Lung (tissue), 12 donors: ENCODE results near the gene SHISA3. TPM values are rescaled to one million over a fixed set of nuclear protein-coding genes. Genes with fewer than 3 reads are reported as not detected.
A peak's percentile ranks its signal among the peaks of the same experiment; 100 is the strongest.

Source experiments
- ATAC-seq: fragments of 200-7000 bp; cut with Tn5 transposase; one replicate; pipeline ENCODE4 v1.9.1; 2020; ENCODE audit warnings: moderate number of reproducible peaks; ENCODE audit not compliant: insufficient read depth, low FRiP score
- DNase-seq, 3 donors: peaks; one replicate each; pipeline ENCODE4 v3.0.0-alpha.2; 2013 to 2017
- H3K27ac ChIP-seq, 2 donors: one replicate each; pipeline ENCODE4 v1.5.1; 2013; ENCODE audit warnings: mild to moderate bottlenecking in 2 of 2, moderate library complexity in 2 of 2, control low read depth in 1 of 2, inconsistent platforms in 1 of 2, low read depth in 1 of 2, low read length in 1 of 2
- H3K27me3 ChIP-seq, 3 donors: one replicate each; pipeline ENCODE4 v1.5.1; 2013; ENCODE audit warnings: low read length in 2 of 3; ENCODE audit not compliant: control insufficient read depth in 3 of 3, insufficient read depth in 3 of 3
- H3K36me3 ChIP-seq, 4 donors: one replicate each; pipeline ENCODE4 v1.5.1; 2013; ENCODE audit warnings: low read length in 4 of 4, mild to moderate bottlenecking in 1 of 4, moderate library complexity in 1 of 4; ENCODE audit not compliant: control insufficient read depth in 4 of 4, insufficient read depth in 4 of 4
- H3K4me1 ChIP-seq, 5 donors: one replicate each; pipeline ENCODE4 v1.5.1; 2013; ENCODE audit warnings: low read length in 5 of 5, mild to moderate bottlenecking in 2 of 5, moderate library complexity in 1 of 5; ENCODE audit not compliant: control insufficient read depth in 5 of 5, insufficient read depth in 5 of 5
- H3K4me3 ChIP-seq: one replicate; pipeline ENCODE4 v1.5.1; 2013; ENCODE audit warnings: mild to moderate bottlenecking, control low read depth, moderate library complexity
- H3K9ac ChIP-seq, 2 donors: one replicate each; pipeline ENCODE4 v1.5.1; 2013; ENCODE audit warnings: low read length in 2 of 2, control low read depth in 1 of 2; ENCODE audit not compliant: insufficient read depth in 1 of 2
- H3K9me3 ChIP-seq, 4 donors: one replicate each; pipeline ENCODE4 v1.5.1; 2013; ENCODE audit warnings: low read length in 3 of 4, mild to moderate bottlenecking in 1 of 4, moderate library complexity in 1 of 4; ENCODE audit not compliant: control insufficient read depth in 4 of 4, insufficient read depth in 3 of 4
- WGBS, 2 donors: extraction: QIAGEN DNeasy Blood & Tissue Kit; methylation state at CpG; one replicate each; pipeline ENCODE4 v1.1.7; 2013; 5-methylcytosine and 5-hydroxymethylcytosine counted together
- polyA plus RNA-seq, 2 donors: library from polyadenylated mRNA; stranded (reverse); fragments of 200-250 nt; gene quantifications; one replicate each; pipeline ENCODE4 v1.2.1, GENCODE V29; 2013
- total RNA-seq, 2 donors: library from RNA; depleted of rRNA in 1 of 2; stranded (reverse); fragments of >200 nt in 1 of 2; gene quantifications; one replicate each; pipeline ENCODE4 v1.2.1, GENCODE V29; 2014 to 2021
- TF ChIP-seq, protein P1 (sequence below): IDR thresholded peaks from 2 replicates; pipeline ENCODE4 v1.5.1; 2012; ENCODE audit warnings: mild to moderate bottlenecking; ENCODE audit errors: control extremely low read depth, extremely low read depth
- donor health status: control.
- donor health status: control.
- donor health status: Bipolar disorder and iron deficiency.
- donor health status: healthy.
- donor health status: DM: yes; HTN: yes; CAD: no.

SHISA3 gene
- total and polyA plus RNA-seq, 4 donors: 1.00 to 13.5 (median 2.0) TPM

DNA sequence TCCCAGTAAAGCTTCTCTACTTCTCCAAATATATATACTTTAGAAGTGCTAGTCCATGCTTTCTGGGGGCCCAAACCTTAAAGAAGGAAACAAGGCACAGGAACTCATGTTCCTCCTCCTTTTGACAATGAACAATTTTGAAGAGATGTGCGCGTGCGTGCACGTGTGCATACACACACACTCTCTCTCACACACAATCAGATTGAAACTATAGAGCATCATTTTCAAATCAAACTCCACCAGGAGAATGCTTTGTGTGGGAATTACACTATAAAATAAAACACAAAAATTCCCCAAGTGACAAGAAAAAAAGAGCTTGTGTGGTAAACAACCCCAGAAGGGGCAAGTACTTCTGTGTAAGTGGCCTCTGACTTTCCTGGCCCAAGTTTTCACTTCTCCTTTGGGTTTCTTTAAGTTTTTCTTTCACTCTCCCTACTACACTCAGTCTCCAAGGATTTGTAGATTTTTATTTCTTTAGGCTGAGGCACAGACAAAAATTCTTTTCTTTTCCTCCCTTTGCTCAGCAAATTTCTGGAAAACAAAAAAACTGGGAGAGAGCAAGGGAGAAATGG, 46.6 kb upstream of the SHISA3 start:
- DNase-seq (no peak), ATAC-seq (no peak)
- Histone ChIP-seq H3K9me3 (no peaks in the 10 kb centered on the region), H3K4me3 (no peak overlapping the region), H3K27me3 (no peaks in the 10 kb centered on the region), H3K27ac (no peak overlapping the region), H3K36me3 (no peaks in the 10 kb centered on the region), H3K9ac (no peak overlapping the region), H3K4me1 (peaks cover 0 to 3% (median 0%) of the 10 kb centered on the region in 5 donors)
- 90 to 91% methylated on average over 4 of the region's 4 CpGs for WGBS, 2 donors
- TF ChIP-seq, protein P1, sequence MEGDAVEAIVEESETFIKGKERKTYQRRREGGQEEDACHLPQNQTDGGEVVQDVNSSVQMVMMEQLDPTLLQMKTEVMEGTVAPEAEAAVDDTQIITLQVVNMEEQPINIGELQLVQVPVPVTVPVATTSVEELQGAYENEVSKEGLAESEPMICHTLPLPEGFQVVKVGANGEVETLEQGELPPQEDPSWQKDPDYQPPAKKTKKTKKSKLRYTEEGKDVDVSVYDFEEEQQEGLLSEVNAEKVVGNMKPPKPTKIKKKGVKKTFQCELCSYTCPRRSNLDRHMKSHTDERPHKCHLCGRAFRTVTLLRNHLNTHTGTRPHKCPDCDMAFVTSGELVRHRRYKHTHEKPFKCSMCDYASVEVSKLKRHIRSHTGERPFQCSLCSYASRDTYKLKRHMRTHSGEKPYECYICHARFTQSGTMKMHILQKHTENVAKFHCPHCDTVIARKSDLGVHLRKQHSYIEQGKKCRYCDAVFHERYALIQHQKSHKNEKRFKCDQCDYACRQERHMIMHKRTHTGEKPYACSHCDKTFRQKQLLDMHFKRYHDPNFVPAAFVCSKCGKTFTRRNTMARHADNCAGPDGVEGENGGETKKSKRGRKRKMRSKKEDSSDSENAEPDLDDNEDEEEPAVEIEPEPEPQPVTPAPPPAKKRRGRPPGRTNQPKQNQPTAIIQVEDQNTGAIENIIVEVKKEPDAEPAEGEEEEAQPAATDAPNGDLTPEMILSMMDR: no peak

DNA sequence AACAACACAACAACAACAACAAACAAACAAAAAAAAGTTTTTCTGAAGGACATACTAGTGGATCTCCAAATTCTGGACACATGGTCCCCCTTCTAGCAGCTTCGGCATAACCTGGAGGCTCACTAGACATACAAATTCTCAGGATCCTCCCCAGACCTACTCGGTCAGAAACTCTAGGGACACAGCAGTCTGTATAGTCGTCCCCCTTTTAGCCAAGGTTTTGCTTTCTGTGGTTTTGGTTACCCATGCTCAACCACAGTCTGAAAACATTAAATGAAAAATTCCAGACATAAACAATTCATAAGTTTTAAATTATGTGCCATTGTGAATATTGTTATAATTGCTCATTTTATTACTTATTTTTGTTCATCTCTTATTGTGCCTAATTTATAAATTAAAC, 45.2 kb upstream of the SHISA3 start:
- DNase-seq: no peak
- Histone ChIP-seq H3K27ac (no peak overlapping the region), H3K27me3 (no peaks in the 10 kb centered on the region), H3K36me3 (no peaks in the 10 kb centered on the region), H3K9ac (no peak overlapping the region), H3K4me3 (no peak overlapping the region), H3K9me3 (no peaks in the 10 kb centered on the region), H3K4me1 (peaks cover 0 to 8% (median 0%) of the 10 kb centered on the region in 5 donors)
- ATAC-seq: no peak
- WGBS, 2 donors: 83 to 88% methylated on average over 3 of the region's 3 CpGs
- TF ChIP-seq, protein P1: no peak

DNA sequence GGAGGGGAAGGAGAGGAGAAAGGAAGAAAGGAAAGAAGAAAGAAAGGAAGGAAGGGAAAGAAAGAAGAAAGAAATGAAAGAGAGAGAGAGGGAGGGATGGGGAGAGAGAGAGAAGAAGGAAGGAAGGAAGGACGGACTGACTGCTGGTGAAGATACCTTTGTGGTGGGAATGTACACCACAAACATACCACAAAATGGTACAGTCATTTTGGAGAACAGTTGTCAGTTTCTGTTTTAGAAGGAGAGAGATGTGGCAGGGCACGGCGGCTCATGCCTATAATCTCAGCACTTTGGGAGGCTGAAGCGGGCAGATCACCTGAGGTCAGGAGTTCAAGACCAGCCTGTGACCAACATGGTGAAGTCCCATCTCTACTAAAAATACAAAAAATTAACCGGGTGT, 40.0 kb upstream of the SHISA3 start:
- no peaks in the 10 kb centered on the region for H3K9me3 ChIP-seq
- no peak overlapping the region for H3K4me3 ChIP-seq
- no peaks in the 10 kb centered on the region for H3K27me3 ChIP-seq
- no peak overlapping the region for H3K9ac ChIP-seq
- no peak overlapping the region for H3K27ac ChIP-seq
- H3K4me1 ChIP-seq: peaks cover 0 to 48% (median 11%) of the 10 kb centered on the region in 5 donors
- TF ChIP-seq, protein P1: no peak
- DNase-seq (no peak), ATAC-seq (no peak)
- 61 to 72% methylated on average over 5 of the region's 5 CpGs for WGBS, 2 donors
- no peaks in the 10 kb centered on the region for H3K36me3 ChIP-seq

DNA sequence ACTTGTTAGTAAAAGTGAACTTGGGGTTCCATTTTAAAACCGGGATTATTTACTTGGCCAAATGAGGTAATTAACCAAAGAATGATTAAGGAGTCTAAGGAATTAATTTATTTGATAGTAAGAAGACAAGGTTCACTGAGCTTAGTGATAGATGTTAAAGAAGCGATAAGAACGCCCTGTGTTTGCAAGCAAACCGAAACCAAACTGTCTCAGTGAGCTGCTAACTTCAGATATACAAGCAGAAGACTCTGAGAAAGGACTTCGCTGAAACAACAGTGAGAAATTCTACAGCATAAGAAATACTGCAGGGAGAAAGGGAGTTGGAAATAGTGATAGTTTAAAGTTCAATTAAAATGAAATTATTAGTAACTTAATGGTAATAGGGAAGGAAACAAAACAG, 37.6 kb upstream of the SHISA3 start:
- ATAC-seq: no peak
- 39 to 71% methylated on average over 5 of the region's 5 CpGs for WGBS, 2 donors
- no peak overlapping the region for H3K4me3 ChIP-seq
- no peak overlapping the region for H3K27ac ChIP-seq
- H3K9ac ChIP-seq: no peak overlapping the region
- no peaks in the 10 kb centered on the region for H3K27me3 ChIP-seq
- H3K9me3 ChIP-seq: peaks cover 0 to 3% (median 0%) of the 10 kb centered on the region in 4 donors
- no peaks in the 10 kb centered on the region for H3K36me3 ChIP-seq
- peak in 2 of 3 donors; percentile 20 to 86 for DNase-seq
- peaks cover 0 to 54% (median 17%) of the 10 kb centered on the region in 5 donors for H3K4me1 ChIP-seq
- TF ChIP-seq, protein P1: no peak
